ENCODE measurements around the gene SERPINE1.

The SERPINE1 gene

GRCh38 chr7:101084865-101085161 is 42.1 kb upstream of the SERPINE1 start:
- H3K4me1 ChIP-seq (ENCODE audit: insufficient read depth, low read length) = peaks cover 23% of the 10 kb centered on the region
- peaks cover 32% of the 10 kb centered on the region for H3K36me3 ChIP-seq (ENCODE audit: insufficient read depth, low read length)
- TF ChIP-seq CTCF (IDR thresholded peaks at IDR 0.05; ENCODE audit: borderline replicate concordance, extremely low read depth, low read length, poor library complexity, severe bottlenecking) (no peak), EZH2 (IDR thresholded peaks at IDR 0.05; ENCODE audit: borderline replicate concordance, low read depth, low read length, severe bottlenecking) (no peak)
- peak overlapping the region; percentile 94 for H3K27ac ChIP-seq (ENCODE audit: low read length)
- peaks cover 26% of the 10 kb centered on the region for H4K20me1 ChIP-seq (ENCODE audit: insufficient read depth, low read length)
- H3K27me3 ChIP-seq (ENCODE audit: insufficient read depth, low read length, poor library complexity) = no peaks in the 10 kb centered on the region
- peak overlapping the region; percentile 98 for H2AFZ ChIP-seq (ENCODE audit: low read depth, low read length)
- peak overlapping the region; percentile 63 to 75; a peak in 3 of 4 replicates for H3K4me3 ChIP-seq (ENCODE audit: low read depth in 1 of 2, low read length in 2 of 2)
- no peaks in the 10 kb centered on the region for H3K9me3 ChIP-seq (ENCODE audit: insufficient read depth, low read length, severe bottlenecking)
- DNase-seq = no peak
- peaks cover 45% of the 10 kb centered on the region for H3K79me2 ChIP-seq (ENCODE audit: insufficient read depth, low read length)
- H3K4me2 ChIP-seq (ENCODE audit: insufficient read depth, low read length) = peak overlapping the region; percentile 78
- ATAC-seq (ENCODE audit: insufficient read depth, low read depth) = no peak
- H3K9ac ChIP-seq (ENCODE audit: low read depth, low read length) = peak overlapping the region; percentile 80

- TF ChIP-seq EZH2 (IDR thresholded peaks at IDR 0.05; ENCODE audit: borderline replicate concordance, low read depth, low read length, severe bottlenecking) (no peak), CTCF (IDR thresholded peaks at IDR 0.05; ENCODE audit: borderline replicate concordance, extremely low read depth, low read length, poor library complexity, severe bottlenecking) (no peak)
- Histone ChIP-seq H3K4me1 (ENCODE audit: insufficient read depth, low read length) (peaks cover 23% of the 10 kb centered on the region), H3K4me2 (ENCODE audit: insufficient read depth, low read length) (peak within 1 kb of the TSS; percentile 78), H3K9me3 (ENCODE audit: insufficient read depth, low read length, severe bottlenecking) (no peaks in the 10 kb centered on the region), H3K27ac (ENCODE audit: low read length) (peak within 1 kb of the TSS; percentile 94), H3K9ac (ENCODE audit: low read depth, low read length) (peak within 1 kb of the TSS; percentile 80), H3K36me3 (ENCODE audit: insufficient read depth, low read length) (peaks cover 38% of the 10 kb centered on the region), H3K27me3 (ENCODE audit: insufficient read depth, low read length, poor library complexity) (no peaks in the 10 kb centered on the region), H2AFZ (ENCODE audit: low read depth, low read length) (peak within 1 kb of the TSS; percentile 98), H4K20me1 (ENCODE audit: insufficient read depth, low read length) (peaks cover 28% of the 10 kb centered on the region), H3K79me2 (ENCODE audit: insufficient read depth, low read length) (peaks cover 50% of the 10 kb centered on the region), H3K4me3 (ENCODE audit: low read depth in 1 of 2, low read length in 2 of 2) (peak within 1 kb of the TSS; percentile 63 to 75)
- DNase-seq = peak; percentile 87
- peak; percentile 94 for ATAC-seq (ENCODE audit: insufficient read depth, low read depth)
Measured at GRCh38 chr7:101085162-101085964, 41.5 kb upstream of the SERPINE1 start, which contains the start of gene TRIM56. TRIM56 (plus strand) TSS chr7:101085481; CDS start chr7:101087313, 1,832 bp downstream.

- no peak for TF ChIP-seq EZH2 (IDR thresholded peaks at IDR 0.05; ENCODE audit: borderline replicate concordance, low read depth, low read length, severe bottlenecking)
- no peak for TF ChIP-seq CTCF (IDR thresholded peaks at IDR 0.05; ENCODE audit: borderline replicate concordance, extremely low read depth, low read length, poor library complexity, severe bottlenecking)
- DNase-seq (no peak), ATAC-seq (ENCODE audit: insufficient read depth, low read depth) (no peak)
- Histone ChIP-seq H3K9me3 (ENCODE audit: insufficient read depth, low read length, severe bottlenecking) (no peaks in the 10 kb centered on the region), H3K36me3 (ENCODE audit: insufficient read depth, low read length) (peaks cover 47% of the 10 kb centered on the region), H3K4me2 (ENCODE audit: insufficient read depth, low read length) (peak overlapping the region; percentile 78), H3K4me3 (ENCODE audit: low read depth in 1 of 2, low read length in 2 of 2) (no peak overlapping the region), H4K20me1 (ENCODE audit: insufficient read depth, low read length) (peaks cover 31% of the 10 kb centered on the region), H3K4me1 (ENCODE audit: insufficient read depth, low read length) (peaks cover 23% of the 10 kb centered on the region), H2AFZ (ENCODE audit: low read depth, low read length) (no peak overlapping the region), H3K27me3 (ENCODE audit: insufficient read depth, low read length, poor library complexity) (no peaks in the 10 kb centered on the region), H3K79me2 (ENCODE audit: insufficient read depth, low read length) (peaks cover 57% of the 10 kb centered on the region), H3K27ac (ENCODE audit: low read length) (no peak overlapping the region), H3K9ac (ENCODE audit: low read depth, low read length) (no peak overlapping the region)
Measured at GRCh38 chr7:101087334-101088068, 39.4 kb upstream of the SERPINE1 start.
